H1 (cell line): Measurements from ENCODE around the gene RRP1. TPM values are rescaled to one million over a fixed set of nuclear protein-coding genes. Genes with fewer than 3 reads are reported as not detected.
A peak's percentile ranks its signal among the peaks of the same experiment; 100 is the strongest.

ENCODE experiments used
- CTCF ChIA-PET: fragments of 300-600 bp; sonication (Branson Sonifier 250); formaldehyde crosslinking; loops from one replicate; lab custom pipeline; 2021; ENCODE audit not compliant: partially characterized antibody; lab: Charles Lee
- POLR2A ChIA-PET: fragments of 300-600 bp; sonication (Branson Sonifier 250); formaldehyde crosslinking; loops from one replicate; lab custom pipeline; 2021; ENCODE audit warnings: inconsistent platforms; ENCODE audit not compliant: partially characterized antibody; lab: Charles Lee
- DNase-seq, 2 experiments: peaks; one replicate each; pipeline versions ENCODE4 v3.0.0 to v3.0.0-alpha.2; 2010 to 2022; ENCODE audit warnings: low spot score in 2 of 2, low read depth in 1 of 2, mixed read lengths in 1 of 2
- FAIRE-seq: peaks from 2 replicates; lab custom pipeline; 2011; peaks lifted over from hg19 to GRCh38; lab: Jason Lieb, UNC
- H2AFZ ChIP-seq: 2 replicates; pipeline ENCODE4 v1.8.1; 2012; ENCODE audit warnings: low read length, inconsistent platforms
- H2AK5ac ChIP-seq: 2 replicates; pipeline ENCODE4 v1.6.1; 2013; ENCODE audit warnings: low read depth, low read length
- H2BK120ac ChIP-seq: replicated peaks from 2 replicates; pipeline ENCODE3; 2013; ENCODE audit warnings: low read depth, low read length, inconsistent platforms
- H2BK12ac ChIP-seq: 2 replicates; pipeline ENCODE4 v1.6.1; 2013; ENCODE audit warnings: low read depth, low read length
- H2BK15ac ChIP-seq: 2 replicates; pipeline ENCODE4 v1.6.1; 2013; ENCODE audit warnings: low read length
- H2BK20ac ChIP-seq: 2 replicates; pipeline ENCODE4 v1.6.1; 2013; ENCODE audit warnings: low read length
- H2BK5ac ChIP-seq: 2 replicates; pipeline ENCODE4 v1.6.1; 2013; ENCODE audit warnings: low read depth, low read length
- H3K14ac ChIP-seq: 2 replicates; pipeline ENCODE4 v1.6.1; 2013; ENCODE audit warnings: inconsistent platforms; ENCODE audit not compliant: insufficient read length
- H3K18ac ChIP-seq: 2 replicates; pipeline ENCODE4 v1.6.1; 2013; ENCODE audit warnings: low read length; ENCODE audit errors: extremely low read depth
- H3K23ac ChIP-seq: 2 replicates; pipeline ENCODE4 v1.6.1; 2013; ENCODE audit warnings: inconsistent platforms; ENCODE audit not compliant: insufficient read length
- H3K23me2 ChIP-seq: 2 replicates; pipeline ENCODE4 v1.6.1; 2013; ENCODE audit warnings: low read depth, low read length
- H3K27ac ChIP-seq: 2 replicates; pipeline ENCODE4 v1.6.1; 2011; ENCODE audit warnings: low read depth, low read length, inconsistent platforms
- H3K27me3 ChIP-seq, 4 experiments: replicated peaks in 1 of 4; 1 replicate in 1 of 4; 2 replicates in 3 of 4; pipeline versions ENCODE4 v1.6.1 to v1.8.1; 2011 to 2013; ENCODE audit warnings: low read length in 3 of 4, mild to moderate bottlenecking in 3 of 4, inconsistent platforms in 2 of 4, mixed read lengths in 2 of 4, moderate library complexity in 1 of 4; ENCODE audit not compliant: control insufficient read depth in 3 of 4, insufficient read depth in 3 of 4; ENCODE audit errors: extremely low read depth in 1 of 4
- H3K36me3 ChIP-seq, 4 experiments: 2 replicates each; pipeline versions ENCODE4 v1.6.1 to v1.8.1; 2011 to 2013; ENCODE audit warnings: mild to moderate bottlenecking in 4 of 4, low read length in 3 of 4, moderate library complexity in 2 of 4, control low read depth in 1 of 4, inconsistent platforms in 1 of 4; ENCODE audit not compliant: insufficient read depth in 4 of 4, control insufficient read depth in 2 of 4
- H3K4ac ChIP-seq: replicated peaks from 2 replicates; pipeline ENCODE3; 2013; ENCODE audit warnings: low read length, low read depth, mixed read lengths, inconsistent platforms; ENCODE audit not compliant: insufficient read length
- H3K4me1 ChIP-seq, 4 experiments: replicated peaks in 1 of 4; 1 replicate in 1 of 4; 2 replicates in 3 of 4; pipeline versions ENCODE4 v1.6.1 to v1.8.1; 2011 to 2013; ENCODE audit warnings: low read length in 3 of 4, inconsistent platforms in 2 of 4, mixed read lengths in 1 of 4; ENCODE audit not compliant: insufficient read depth in 4 of 4, control insufficient read depth in 3 of 4
- H3K4me2 ChIP-seq, 2 experiments: 2 replicates each; pipeline versions ENCODE4 v1.6.1 to v1.8.1; 2011 to 2013; ENCODE audit warnings: low read depth in 2 of 2, low read length in 2 of 2, control low read depth in 1 of 2, inconsistent platforms in 1 of 2, mild to moderate bottlenecking in 1 of 2; ENCODE audit not compliant: insufficient read depth in 1 of 2
- H3K4me3 ChIP-seq, 4 experiments: fragments of 200-600, 300-600 bp in 1 of 4; sonication (generic), shearing (Covaris generic), sonication (Bioruptor Twin) in 1 of 4; 2 replicates each; pipeline versions ENCODE4 v1.5.1 to v1.8.1; 2011 to 2016; ENCODE audit warnings: low read length in 4 of 4, low read depth in 3 of 4, control low read depth in 2 of 4, inconsistent platforms in 2 of 4, mild to moderate bottlenecking in 2 of 4, mixed read lengths in 1 of 4, moderate library complexity in 1 of 4; ENCODE audit not compliant: insufficient read depth in 2 of 4; ENCODE audit errors: extremely low read depth in 1 of 4
- H3K56ac ChIP-seq: replicated peaks from 2 replicates; pipeline ENCODE3; 2013; ENCODE audit warnings: low read depth, mild to moderate bottlenecking, mixed read lengths, low read length, inconsistent platforms; ENCODE audit not compliant: insufficient read length
- H3K79me1 ChIP-seq: 2 replicates; pipeline ENCODE4 v1.6.1; 2013; ENCODE audit warnings: low read depth, low read length, control low read depth
- H3K79me2 ChIP-seq, 2 experiments: 2 replicates each; pipeline versions ENCODE4 v1.6.1 to v1.8.1; 2012 to 2013; ENCODE audit warnings: low read length in 2 of 2, mild to moderate bottlenecking in 2 of 2, inconsistent platforms in 1 of 2; ENCODE audit not compliant: insufficient read depth in 2 of 2, control insufficient read depth in 1 of 2
- H3K9ac ChIP-seq, 4 experiments: replicated peaks in 1 of 4; 1 replicate in 1 of 4; 2 replicates in 3 of 4; pipeline versions ENCODE4 v1.6.1 to v1.8.1; 2011 to 2013; ENCODE audit warnings: low read depth in 3 of 4, low read length in 3 of 4, control low read depth in 2 of 4, mild to moderate bottlenecking in 2 of 4, moderate library complexity in 2 of 4, inconsistent platforms in 1 of 4; ENCODE audit errors: extremely low read depth in 1 of 4
- H3K9me3 ChIP-seq, 2 experiments: 2 replicates each; pipeline versions ENCODE4 v1.6.1 to v1.8.1; 2012 to 2013; ENCODE audit warnings: mild to moderate bottlenecking in 2 of 2, moderate library complexity in 2 of 2, control low read depth in 1 of 2, inconsistent platforms in 1 of 2, low read depth in 1 of 2, low read length in 1 of 2, mixed read lengths in 1 of 2; ENCODE audit not compliant: insufficient read depth in 2 of 2
- H4K20me1 ChIP-seq, 2 experiments: replicated peaks in 1 of 2; 2 replicates each; pipeline versions ENCODE3 to v1.8.1; 2011 to 2013; ENCODE audit warnings: inconsistent platforms in 2 of 2, low read length in 2 of 2, mild to moderate bottlenecking in 1 of 2; ENCODE audit not compliant: insufficient read depth in 2 of 2, control insufficient read depth in 1 of 2
- H4K5ac ChIP-seq: 2 replicates; pipeline ENCODE4 v1.6.1; 2013; ENCODE audit warnings: low read length, low read depth, mixed read lengths, inconsistent platforms; ENCODE audit not compliant: insufficient read length
- H4K8ac ChIP-seq: 2 replicates; pipeline ENCODE4 v1.8.0; 2013; ENCODE audit warnings: mild to moderate bottlenecking, moderate library complexity, low read length, inconsistent platforms; ENCODE audit not compliant: insufficient read depth; ENCODE audit errors: extremely low read depth
- H4K91ac ChIP-seq: replicated peaks from 2 replicates; pipeline ENCODE3; 2013; ENCODE audit warnings: low read length, mixed read lengths, inconsistent platforms; ENCODE audit not compliant: insufficient read length
- CBX8 ChIP-seq: fragments of 300-800, 300-1000 bp; sonication (generic); IDR thresholded peaks from 2 replicates; pipeline ENCODE4 v1.7.1; 2016; ENCODE audit warnings: low read depth, low read length, borderline replicate concordance
- CHD1 ChIP-seq: IDR thresholded peaks from 2 replicates; pipeline ENCODE4 v1.6.1; 2012; ENCODE audit warnings: low read depth, low read length, improper control_type of control experiment
- CTCF ChIP-seq, 3 experiments: IDR thresholded peaks; 1 replicate in 2 of 3; 2 replicates in 1 of 3; pipeline versions ENCODE4 v1.5.1 to v1.6.1; 2011; ENCODE audit warnings: low read length in 3 of 3, mild to moderate bottlenecking in 3 of 3, inconsistent platforms in 2 of 3, low read depth in 1 of 3, moderate library complexity in 1 of 3; ENCODE audit not compliant: insufficient read depth in 1 of 3; ENCODE audit errors: control extremely low read depth in 1 of 3
- EGR1 ChIP-seq: IDR thresholded peaks from 2 replicates; pipeline ENCODE4 v1.6.1; 2011; ENCODE audit warnings: low read depth, low read length, borderline replicate concordance
- GABPA ChIP-seq: IDR thresholded peaks from 2 replicates; pipeline ENCODE4 v1.6.1; 2011; ENCODE audit warnings: mild to moderate bottlenecking, low read length, moderate library complexity, borderline replicate concordance; ENCODE audit not compliant: insufficient read depth
- NANOG ChIP-seq: IDR thresholded peaks from 2 replicates; pipeline ENCODE4 v1.6.1; 2011; ENCODE audit warnings: low read length, low read depth, mild to moderate bottlenecking, inconsistent platforms; ENCODE audit not compliant: insufficient read depth, poor library complexity, severe bottlenecking
- POU5F1 ChIP-seq: IDR thresholded peaks from 2 replicates; pipeline ENCODE4 v1.6.1; 2011; ENCODE audit warnings: low read depth, mild to moderate bottlenecking, low read length, moderate library complexity
- SP1 ChIP-seq: IDR thresholded peaks from 2 replicates; pipeline ENCODE4 v1.6.1; 2011; ENCODE audit warnings: low read depth, low read length
- TAF7 ChIP-seq: optimal IDR thresholded peaks from 2 replicates; pipeline ENCODE3; 2011; ENCODE audit warnings: low read depth, mild to moderate bottlenecking, inconsistent platforms, low read length, moderate library complexity, borderline replicate concordance
- TBP ChIP-seq: IDR thresholded peaks from 2 replicates; pipeline ENCODE4 v1.6.1; 2011; ENCODE audit warnings: low read depth, low read length, improper control_type of control experiment
- TCF12 ChIP-seq: IDR thresholded peaks from 2 replicates; pipeline ENCODE4 v1.6.1; 2011; ENCODE audit warnings: low read depth, mild to moderate bottlenecking, low read length
- WGBS, 2 experiments: shearing (Covaris generic) in 1 of 2; methylation state at CpG; one replicate each; pipeline versions ENCODE4 v1.1.6 to v1.1.7; 2013 to 2015; ENCODE audit warnings: low lambda C conversion rate in 2 of 2, mixed read lengths in 2 of 2, inconsistent platforms in 1 of 2, low coverage in 1 of 2, missing lambda C conversion rate in 1 of 2; ENCODE audit not compliant: insufficient replicate concordance in 2 of 2, insufficient coverage in 1 of 2, insufficient read length in 1 of 2; ENCODE audit errors: extremely low coverage in 1 of 2, missing lambda C conversion rate in 1 of 2; 5-methylcytosine and 5-hydroxymethylcytosine counted together
- polyA plus RNA-seq, 7 experiments: library from polyadenylated mRNA; depleted of rRNA in 3 of 7; stranded (reverse) in 5 of 7; unstranded in 2 of 7; fragments of >200 nt in 5 of 7; fragments of 200-250 nt in 2 of 7; gene quantifications; 1 replicate in 5 of 7; 2 replicates in 1 of 7; 4 replicates in 1 of 7; pipeline versions ENCODE4 v1.2.1 to v1.2.3, GENCODE V29; 2011 to 2013; ENCODE audit warnings: missing spikeins in 2 of 7, mixed read lengths in 2 of 7
- total RNA-seq: library from RNA; stranded (reverse); fragmentation: NEBNext Ultra II Directional; extraction: Animal tissue kit (Norgen Biotek cat#: 25700); gene quantifications from 2 replicates; pipeline ENCODE4 v1.2.1, GENCODE V29; 2021

RRP1 gene
- total and polyA plus RNA-seq, 2 of the 8 experiments (the other 6 are each of a cell fraction or from before 2014, with no cell fraction given) = 11.6 to 55.2 TPM

GRCh38 chr21:43786300-43786806 lies 3.0 kb upstream of the RRP1 start:
- Histone ChIP-seq H3K79me2 (peaks cover 11 to 17% of the 10 kb centered on the region in 2 experiments), H3K4me3 (no peak overlapping the region), H3K23me2 (peaks cover 5% of the 10 kb centered on the region; the same call in 1 of the 2 replicates), H3K9ac (no peak overlapping the region), H2BK20ac (no peak overlapping the region), H4K20me1 (peaks cover 0 to 10% of the 10 kb centered on the region in 2 experiments), H2AK5ac (peak overlapping the region; percentile 88; the same call in 1 of the 2 replicates), H3K4me2 (no peak overlapping the region), H3K23ac (no peak overlapping the region), H3K36me3 (peaks cover 0 to 6% (median 5%) of the 10 kb centered on the region in 4 experiments; a peak in 6 of 8 replicates), H3K56ac (no peak overlapping the region), H2BK120ac (no peak overlapping the region), H3K4ac (no peak overlapping the region), H4K5ac (no peak overlapping the region), H3K27me3 (no peaks in the 10 kb centered on the region; a peak in 1 of 7 replicates), H3K4me1 (peaks cover 0 to 12% (median 3%) of the 10 kb centered on the region in 4 experiments; a peak in 4 of 7 replicates), H2BK5ac (peak overlapping the region; percentile 54; the same call in 1 of the 2 replicates), H3K18ac (no peak overlapping the region), H4K91ac (no peak overlapping the region), H3K27ac (no peak overlapping the region), H2BK15ac (0 out of 2 replicates have a peak overlapping the region, but pooled peaks have one; percentile 89), H3K79me1 (peaks cover 10% of the 10 kb centered on the region; the same call in 1 of the 2 replicates), H2AFZ (no peak overlapping the region), H2BK12ac (peak overlapping the region; percentile 94; the same call in 1 of the 2 replicates), H4K8ac (no peak overlapping the region), H3K9me3 (no peaks in the 10 kb centered on the region), H3K14ac (no peak overlapping the region)
- FAIRE-seq = no peak
- WGBS, 2 experiments = 94% methylated on average over 18 of the region's 18 CpGs; no CpG with 5 or more reads in 1 of the 2 experiments
- POLR2A ChIA-PET = no interaction called here
- CTCF ChIA-PET = interaction anchor here (0.6 kb wide), 1 partner anchor 1151 kb away, joined by 3 read pairs; no protein-coding TSS in a partner anchor
- DNase-seq = no peak
- no peak for TF ChIP-seq GABPA
- TF ChIP-seq TBP = no peak
- TF ChIP-seq CTCF (IDR thresholded peaks at IDR 0.05; ENCODE audit: control extremely low read depth in 1 of 3, insufficient read depth in 1 of 3, low read depth in 1 of 3, low read length in 3 of 3) = no peak
- no peak for TF ChIP-seq POU5F1
- TF ChIP-seq TAF7 = no peak
- TF ChIP-seq EGR1 = no peak
- TF ChIP-seq SP1 = no peak
- TF ChIP-seq CBX8 = no peak
- no peak for TF ChIP-seq TCF12
- no peak for TF ChIP-seq NANOG
- no peak for TF ChIP-seq CHD1
